Spleen (tissue), 7 donors: Measurements from ENCODE around the gene ZNF574.

Experiments used
- CTCF ChIP-seq, 11 experiments: fragments of 200-600 bp in 7 of 11; fragments of 450-650 bp in 4 of 11; sonication (generic) in 4 of 11; IDR thresholded peaks in 8 of 11; conservative IDR thresholded peaks in 3 of 11; 1 replicate in 7 of 11; 2 replicates in 4 of 11; pipeline versions ENCODE4 v1.4.0 to v1.8.0; 2016 to 2021; ENCODE audit warnings: antibody characterized with exemption in 11 of 11, inconsistent platforms in 4 of 11, mild to moderate bottlenecking in 1 of 11
- POLR2A ChIP-seq, 3 donors: fragments of 450-650 bp; IDR thresholded peaks; one replicate each; pipeline ENCODE4 v1.5.1; 2017; ENCODE audit warnings: antibody characterized with exemption in 3 of 3, mild to moderate bottlenecking in 1 of 3
- POLR2AphosphoS5 ChIP-seq, 3 donors: sonication (generic); formaldehyde crosslinking; IDR thresholded peaks; one replicate each; pipeline ENCODE4 v1.5.1; 2017; ENCODE audit warnings: antibody characterized with exemption in 3 of 3
- donor health status: DM: no; HTN: no; CAD: no; lungs with moderate emphysema.
- donor health status: DM: no; HTN: no; CAD: no.
- donor health status: DM: no; HTN: no; CAD: no.

DNA sequence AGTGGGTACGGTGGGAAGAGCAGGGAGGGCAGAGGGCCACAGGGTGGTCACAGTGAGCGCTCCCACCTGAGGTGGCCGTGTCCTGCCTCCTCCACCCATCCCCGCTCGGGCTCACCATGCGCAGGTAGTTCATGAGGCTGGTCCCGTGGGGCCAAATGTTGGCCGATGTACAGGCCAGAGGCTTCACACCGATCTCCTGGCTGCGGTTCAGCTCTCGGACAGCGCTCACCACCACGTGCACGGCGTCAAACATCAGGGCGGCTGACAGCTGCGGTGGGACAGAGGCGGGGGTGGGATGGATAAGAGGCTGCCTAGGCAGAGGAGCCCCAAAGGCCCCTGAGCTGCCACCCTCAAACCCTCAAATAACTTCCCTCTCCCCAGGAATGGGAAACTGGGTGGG lies 21.8 kb upstream of the ZNF574 start:
- TF ChIP-seq POLR2A (IDR thresholded peaks at IDR 0.05) = no peak
- no peak for TF ChIP-seq CTCF (IDR thresholded peaks at IDR 0.05 in 8 of 11, conservative IDR thresholded peaks at IDR 0.05 in 3 of 11)
- no peak for TF ChIP-seq POLR2AphosphoS5 (IDR thresholded peaks at IDR 0.05)
